Measurements from ENCODE around the gene FOXI2. TPM values are rescaled to one million over a fixed set of nuclear protein-coding genes. Genes with fewer than 3 reads are reported as not detected.

Gene FOXI2
- total RNA-seq, 1 donor from 2014 or later, result 1.7 TPM

DNA sequence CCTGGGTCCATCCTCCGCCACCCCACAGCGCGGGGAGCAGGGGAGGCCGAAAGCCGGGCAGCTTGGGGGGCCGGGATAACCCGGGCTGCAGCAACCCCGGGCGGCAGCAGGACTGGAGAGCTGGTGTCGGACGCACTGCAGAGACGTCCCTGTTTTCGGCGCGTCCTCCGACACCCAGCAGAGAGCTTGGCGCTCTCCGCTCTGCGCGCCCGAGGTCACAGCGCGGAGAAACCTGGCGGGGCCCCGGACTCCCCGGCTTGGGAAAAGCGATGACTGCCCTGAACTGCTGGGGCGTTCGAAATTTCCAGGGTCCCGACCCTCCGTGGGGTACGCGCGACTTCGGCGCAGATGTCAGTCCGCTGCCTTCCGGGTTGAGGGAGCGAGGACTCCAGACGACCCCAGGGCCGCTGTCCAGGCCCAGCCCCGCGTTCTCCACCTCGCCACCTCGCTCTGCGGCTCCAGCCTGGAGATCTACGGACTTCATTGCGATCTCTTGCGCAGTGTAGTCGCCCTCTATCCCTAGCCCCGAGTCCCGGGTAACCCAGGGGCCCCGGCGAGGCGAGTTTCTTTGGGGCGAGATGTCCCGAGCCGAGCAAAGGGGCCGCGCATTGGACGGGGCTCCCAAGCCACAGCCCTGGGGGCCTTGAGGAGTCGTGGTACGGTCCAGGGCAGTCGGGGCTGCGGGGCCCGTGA, 617 bp upstream of the FOXI2 start:
- Mint-ChIP-seq H3K4me3 (ENCODE audit: low read depth) (peak overlapping the region; percentile 64), H3K27ac (no peak overlapping the region), H3K36me3 (ENCODE audit: insufficient read depth) (no peaks in the 10 kb centered on the region), H3K27me3 (peaks cover 79% of the 10 kb centered on the region), H3K9me3 (ENCODE audit: low read depth) (no peaks in the 10 kb centered on the region), H3K4me1 (ENCODE audit: low read depth) (peaks cover 2% of the 10 kb centered on the region)
- TF ChIP-seq, protein P1, sequence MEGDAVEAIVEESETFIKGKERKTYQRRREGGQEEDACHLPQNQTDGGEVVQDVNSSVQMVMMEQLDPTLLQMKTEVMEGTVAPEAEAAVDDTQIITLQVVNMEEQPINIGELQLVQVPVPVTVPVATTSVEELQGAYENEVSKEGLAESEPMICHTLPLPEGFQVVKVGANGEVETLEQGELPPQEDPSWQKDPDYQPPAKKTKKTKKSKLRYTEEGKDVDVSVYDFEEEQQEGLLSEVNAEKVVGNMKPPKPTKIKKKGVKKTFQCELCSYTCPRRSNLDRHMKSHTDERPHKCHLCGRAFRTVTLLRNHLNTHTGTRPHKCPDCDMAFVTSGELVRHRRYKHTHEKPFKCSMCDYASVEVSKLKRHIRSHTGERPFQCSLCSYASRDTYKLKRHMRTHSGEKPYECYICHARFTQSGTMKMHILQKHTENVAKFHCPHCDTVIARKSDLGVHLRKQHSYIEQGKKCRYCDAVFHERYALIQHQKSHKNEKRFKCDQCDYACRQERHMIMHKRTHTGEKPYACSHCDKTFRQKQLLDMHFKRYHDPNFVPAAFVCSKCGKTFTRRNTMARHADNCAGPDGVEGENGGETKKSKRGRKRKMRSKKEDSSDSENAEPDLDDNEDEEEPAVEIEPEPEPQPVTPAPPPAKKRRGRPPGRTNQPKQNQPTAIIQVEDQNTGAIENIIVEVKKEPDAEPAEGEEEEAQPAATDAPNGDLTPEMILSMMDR (IDR thresholded peaks at IDR 0.05; ENCODE audit: unreplicated experiment), result no peak
- no peak for DNase-seq (ENCODE audit: low spot score, unreplicated experiment)

DNA sequence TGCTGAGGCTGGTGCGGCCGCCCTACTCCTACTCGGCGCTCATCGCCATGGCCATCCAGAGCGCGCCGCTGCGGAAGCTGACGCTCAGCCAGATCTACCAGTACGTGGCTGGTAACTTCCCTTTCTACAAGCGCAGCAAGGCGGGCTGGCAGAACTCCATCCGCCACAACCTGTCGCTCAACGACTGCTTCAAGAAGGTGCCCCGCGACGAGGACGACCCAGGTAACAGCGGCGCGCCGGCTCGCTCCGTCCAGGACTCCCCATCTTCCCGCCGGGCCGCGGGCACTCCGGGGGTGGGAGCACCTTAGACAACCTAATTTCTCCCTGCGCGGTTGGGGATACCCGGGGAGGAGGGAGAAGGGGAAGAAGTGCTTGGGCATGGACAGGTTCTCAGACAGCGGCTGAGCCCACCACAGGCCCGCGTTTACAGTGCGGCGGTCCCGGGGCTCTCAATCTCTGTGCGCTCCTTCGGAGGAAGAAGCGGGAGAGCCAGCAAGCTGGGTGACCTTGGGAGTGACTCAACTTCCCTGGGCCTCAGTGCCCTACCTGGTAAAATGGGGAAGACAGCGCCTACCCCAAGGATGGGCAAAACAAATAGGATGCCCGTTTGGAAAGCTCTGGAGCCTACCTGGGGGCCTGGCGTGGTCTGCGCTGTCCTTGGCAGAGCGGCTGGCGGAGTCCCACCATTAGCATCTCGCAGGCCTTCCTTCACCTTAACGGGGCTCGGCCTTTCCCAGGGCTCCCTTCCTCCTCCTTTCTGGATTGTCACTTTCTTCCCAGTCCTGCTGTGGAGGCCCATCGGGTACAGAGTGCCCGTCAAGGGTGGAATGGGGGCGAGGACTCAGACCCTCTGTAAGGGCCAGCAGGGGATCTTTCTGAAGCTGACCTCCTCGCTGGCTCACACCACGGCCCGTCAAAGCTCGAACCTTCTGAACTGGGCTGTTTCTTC, 852 bp downstream of the FOXI2 start:
- Mint-ChIP-seq H3K9me3 (ENCODE audit: low read depth) (no peaks in the 10 kb centered on the region), H3K27me3 (peaks cover 74% of the 10 kb centered on the region), H3K36me3 (ENCODE audit: insufficient read depth) (no peaks in the 10 kb centered on the region), H3K4me3 (ENCODE audit: low read depth) (peak overlapping the region; percentile 49), H3K27ac (no peak overlapping the region), H3K4me1 (ENCODE audit: low read depth) (peaks cover 2% of the 10 kb centered on the region)
- no peak for DNase-seq (ENCODE audit: low spot score, unreplicated experiment)
- TF ChIP-seq, protein P1 (IDR thresholded peaks at IDR 0.05; ENCODE audit: unreplicated experiment), result no peak

DNA sequence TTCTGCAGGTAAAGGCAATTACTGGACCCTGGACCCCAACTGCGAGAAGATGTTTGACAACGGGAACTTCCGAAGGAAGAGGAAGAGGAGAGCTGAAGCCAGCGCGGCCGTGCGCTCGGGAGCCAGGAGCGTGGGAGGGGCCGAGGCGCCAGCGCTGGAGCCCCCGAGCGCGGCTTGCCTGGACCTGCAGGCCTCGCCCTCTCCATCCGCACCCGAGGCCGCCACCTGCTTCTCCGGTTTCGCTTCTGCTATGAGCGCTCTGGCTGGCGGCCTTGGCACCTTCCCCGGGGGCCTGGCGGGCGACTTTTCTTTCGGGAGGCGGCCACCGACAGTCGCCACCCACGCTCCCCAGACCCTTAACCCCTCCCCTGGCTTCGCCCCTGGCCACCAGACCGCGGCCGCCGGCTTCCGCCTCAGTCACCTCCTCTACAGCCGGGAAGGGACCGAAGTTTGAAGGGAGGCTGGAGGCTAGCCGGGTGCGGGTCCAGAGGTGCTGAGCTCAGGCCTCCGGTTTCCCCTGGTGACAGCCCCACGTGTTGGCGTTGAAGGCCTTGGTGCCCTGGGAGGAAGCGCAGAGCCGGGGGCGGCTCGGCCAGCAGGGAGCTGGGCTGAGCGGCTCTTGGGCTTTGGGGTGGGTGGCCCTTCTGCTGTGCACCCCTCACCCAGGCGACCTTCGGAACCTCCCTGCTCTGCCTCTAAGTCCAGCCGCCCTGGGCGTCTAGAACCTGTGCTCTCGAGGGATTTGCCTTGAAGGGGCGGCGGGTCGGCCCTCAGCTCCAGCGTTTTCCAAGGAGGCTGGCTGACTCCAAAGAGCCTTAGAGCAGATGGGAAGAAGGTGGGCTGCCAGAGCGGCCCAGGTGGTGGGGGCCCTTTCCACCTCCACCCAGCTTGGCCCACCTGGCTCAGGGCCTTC, 1.8 kb downstream of the FOXI2 start:
- peaks cover 67% of the 10 kb centered on the region for H3K27me3 Mint-ChIP-seq
- H3K9me3 Mint-ChIP-seq (ENCODE audit: low read depth), result no peaks in the 10 kb centered on the region
- H3K36me3 Mint-ChIP-seq (ENCODE audit: insufficient read depth), result no peaks in the 10 kb centered on the region
- TF ChIP-seq, protein P1 (IDR thresholded peaks at IDR 0.05; ENCODE audit: unreplicated experiment), result no peak
- H3K27ac Mint-ChIP-seq, result no peak overlapping the region
- H3K4me1 Mint-ChIP-seq (ENCODE audit: low read depth), result peaks cover 2% of the 10 kb centered on the region
- peak overlapping the region; percentile 49 for H3K4me3 Mint-ChIP-seq (ENCODE audit: low read depth)
- DNase-seq (ENCODE audit: low spot score, unreplicated experiment), result no peak

DNA sequence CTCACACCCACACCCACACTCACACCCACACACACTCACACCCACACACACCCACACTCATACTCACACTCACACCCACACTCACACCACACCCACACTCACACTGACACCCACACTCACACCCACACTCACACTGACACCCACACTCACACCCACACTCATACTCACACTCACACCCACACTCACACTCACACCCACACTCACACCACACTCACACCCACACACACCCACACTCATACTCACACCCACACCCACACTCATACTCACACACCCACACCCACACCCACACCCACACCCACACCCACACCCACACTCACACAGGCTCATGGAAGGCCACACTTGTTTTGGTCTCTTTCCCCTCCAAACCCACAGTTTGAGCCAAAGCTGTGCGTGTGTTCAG, 2.9 kb downstream of the FOXI2 start:
- Mint-ChIP-seq H3K9me3 (ENCODE audit: low read depth) (no peaks in the 10 kb centered on the region), H3K27me3 (peaks cover 64% of the 10 kb centered on the region), H3K36me3 (ENCODE audit: insufficient read depth) (no peaks in the 10 kb centered on the region), H3K4me1 (ENCODE audit: low read depth) (peaks cover 2% of the 10 kb centered on the region), H3K4me3 (ENCODE audit: low read depth) (no peak overlapping the region), H3K27ac (no peak overlapping the region)
- TF ChIP-seq, protein P1 (IDR thresholded peaks at IDR 0.05; ENCODE audit: unreplicated experiment), result no peak
- DNase-seq (ENCODE audit: low spot score, unreplicated experiment), result no peak
